K562 (cell line): Measurements from ENCODE around the gene UBE2L3. TPM values are rescaled to one million over a fixed set of nuclear protein-coding genes. Genes with fewer than 3 reads are reported as not detected.
A peak's percentile ranks its signal among the peaks of the same experiment; 100 is the strongest.

Experiments used
- ADNP ChIP-seq: fragments of 200-800 bp; sonication (Bioruptor generic); IDR thresholded peaks from 2 replicates; pipeline ENCODE4 v1.6.1; 2016; ENCODE audit warnings: missing genetic modification characterization, missing compliant biosample characterization
- CAMTA2 ChIP-seq: fragments of 250-450 bp; sonication (Bioruptor Pico); conservative IDR thresholded peaks from 2 replicates; pipeline ENCODE4 v1.5.1; 2022
- DDX20 ChIP-seq: fragments of 450-650 bp; IDR thresholded peaks from 2 replicates; pipeline ENCODE4 v1.6.1; 2016; ENCODE audit warnings: missing genetic modification characterization, low read depth, mild to moderate bottlenecking, missing compliant biosample characterization, moderate library complexity
- KLF13 ChIP-seq: fragments of 450-650 bp; IDR thresholded peaks from 2 replicates; pipeline ENCODE4 v1.6.1; 2016; ENCODE audit warnings: missing genetic modification characterization, low read depth, mild to moderate bottlenecking, missing compliant biosample characterization, moderate library complexity, borderline replicate concordance
- MYBL2 ChIP-seq, 2 experiments: fragments of 450-650 bp in 1 of 2; sonication (generic) in 1 of 2; formaldehyde crosslinking in 1 of 2; IDR thresholded peaks; 2 replicates each; pipeline versions ENCODE4 v1.6.1 to v1.8.1; 2017 to 2022; ENCODE audit warnings: borderline replicate concordance in 1 of 2, inconsistent platforms in 1 of 2, low read depth in 1 of 2, mild to moderate bottlenecking in 1 of 2, missing genetic modification reagents in 1 of 2, moderate library complexity in 1 of 2
- NELFE ChIP-seq: IDR thresholded peaks from 2 replicates; pipeline ENCODE4 v1.6.1; 2011; ENCODE audit warnings: mild to moderate bottlenecking; ENCODE audit not compliant: insufficient read depth, insufficient read length
- PPARD ChIP-seq: fragments of 250-450 bp; sonication (Bioruptor Pico); IDR thresholded peaks from 2 replicates; pipeline ENCODE4 v1.8.0; 2022; ENCODE audit warnings: inconsistent platforms, mild to moderate bottlenecking, moderate library complexity
- RNF2 ChIP-seq: sonication (generic); IDR thresholded peaks from 2 replicates; pipeline ENCODE4 v1.6.1; 2016
- SRF ChIP-seq, 2 experiments: fragments of 250-450, 450-650 bp in 1 of 2; sonication (Bioruptor Pico) in 1 of 2; sonication (generic) in 1 of 2; formaldehyde crosslinking; IDR thresholded peaks; 2 replicates each; pipeline versions ENCODE4 v1.5.0 to v1.5.1; 2020 to 2022; ENCODE audit warnings: mild to moderate bottlenecking in 1 of 2, missing genetic modification reagents in 1 of 2
- ZC3H11A ChIP-seq: IDR thresholded peaks from 2 replicates; pipeline ENCODE4 v1.6.1; 2012; ENCODE audit warnings: low read depth, low read length, improper control_type of control experiment
- ZFP30 ChIP-seq: fragments of 250-450 bp; sonication (Bioruptor Pico); IDR thresholded peaks from 2 replicates; pipeline ENCODE4 v1.8.0; 2022; ENCODE audit warnings: moderate library complexity, mild to moderate bottlenecking, inconsistent platforms, borderline replicate concordance
- ZNF830 ChIP-seq: fragments of 250-450 bp; sonication (Bioruptor Pico); IDR thresholded peaks from 2 replicates; pipeline ENCODE4 v1.5.0; 2021; ENCODE audit warnings: mild to moderate bottlenecking
- polyA plus RNA-seq, 8 experiments: library from polyadenylated mRNA; depleted of rRNA in 4 of 8; stranded (reverse) in 5 of 8; unstranded in 3 of 8; fragments of >200 nt; fragmentation: Nextera tagmentation in 2 of 8; fragmentation: Illumina TruSeq in 1 of 8; extraction: Ambion mirVana in 2 of 8; extraction: Trizol in 1 of 8; gene quantifications; 2 replicates each; pipeline versions ENCODE4 v1.2.1 to v1.2.3, GENCODE V29; 2011 to 2014; ENCODE audit warnings: inconsistent platforms in 1 of 8, missing spikeins in 1 of 8
- total RNA-seq, 7 experiments: library from RNA; depleted of rRNA in 6 of 7; stranded (reverse); fragments of >200 nt in 6 of 7; fragmentation: Illumina TruSeq in 2 of 7; extraction: Trizol in 2 of 7; gene quantifications; 2 replicates each; pipeline versions ENCODE4 v1.2.1 to v1.2.3, GENCODE V29; 2011 to 2021; ENCODE audit warnings: low replicate concordance in 1 of 7
- TF ChIP-seq, protein P1 (sequence below), 2 experiments: fragments of 450-650 bp; formaldehyde crosslinking in 1 of 2; IDR thresholded peaks; 2 replicates each; pipeline versions ENCODE4 v1.4.0 to v1.6.1; 2014 to 2020; ENCODE audit warnings: mild to moderate bottlenecking in 2 of 2, borderline replicate concordance in 1 of 2, low read depth in 1 of 2
- TF ChIP-seq, protein P2 (sequence below): sonication (generic); formaldehyde crosslinking; IDR thresholded peaks from 2 replicates; pipeline ENCODE4 v1.8.0; 2022; ENCODE audit warnings: mild to moderate bottlenecking, missing genetic modification reagents

The UBE2L3 gene
- total and polyA plus RNA-seq, 9 of the 15 experiments (the other 6 are each of a cell fraction or from before 2014, with no cell fraction given): 215 to 625 (median 285) TPM

DNA sequence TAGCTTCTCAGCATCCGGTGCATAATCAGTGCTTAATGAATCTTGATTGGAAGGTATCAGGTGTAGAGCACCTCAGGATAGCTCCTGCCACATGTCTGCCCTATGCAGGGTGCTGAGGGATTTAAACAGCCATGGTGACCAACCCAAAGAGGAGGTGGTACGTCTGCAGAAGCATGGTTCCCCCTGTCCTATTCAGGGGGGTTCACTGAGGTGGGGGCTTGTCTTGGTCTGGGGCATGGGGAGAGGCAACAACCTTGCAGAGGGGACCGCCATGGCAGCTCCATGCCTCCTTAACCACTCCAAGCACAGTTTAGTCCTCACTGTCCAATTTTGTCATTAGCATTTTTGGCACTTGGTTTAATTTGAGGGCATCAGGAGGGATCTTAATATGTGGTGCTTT, 24.9 kb downstream of the UBE2L3 start (continued):
- no peak for TF ChIP-seq SRF (CRISPR knock-in tag; IDR thresholded peaks at IDR 0.05)
- TF ChIP-seq ZNF830: 0 out of 2 replicates have a peak, but pooled peaks have one; percentile 66
- TF ChIP-seq CAMTA2: no peak
- TF ChIP-seq PPARD: 0 out of 2 replicates have a peak, but pooled peaks have one; percentile 24
- TF ChIP-seq ZC3H11A: no peak
- TF ChIP-seq KLF13 (tag): 0 out of 2 replicates have a peak, but pooled peaks have one; percentile 44
- TF ChIP-seq, protein P1, sequence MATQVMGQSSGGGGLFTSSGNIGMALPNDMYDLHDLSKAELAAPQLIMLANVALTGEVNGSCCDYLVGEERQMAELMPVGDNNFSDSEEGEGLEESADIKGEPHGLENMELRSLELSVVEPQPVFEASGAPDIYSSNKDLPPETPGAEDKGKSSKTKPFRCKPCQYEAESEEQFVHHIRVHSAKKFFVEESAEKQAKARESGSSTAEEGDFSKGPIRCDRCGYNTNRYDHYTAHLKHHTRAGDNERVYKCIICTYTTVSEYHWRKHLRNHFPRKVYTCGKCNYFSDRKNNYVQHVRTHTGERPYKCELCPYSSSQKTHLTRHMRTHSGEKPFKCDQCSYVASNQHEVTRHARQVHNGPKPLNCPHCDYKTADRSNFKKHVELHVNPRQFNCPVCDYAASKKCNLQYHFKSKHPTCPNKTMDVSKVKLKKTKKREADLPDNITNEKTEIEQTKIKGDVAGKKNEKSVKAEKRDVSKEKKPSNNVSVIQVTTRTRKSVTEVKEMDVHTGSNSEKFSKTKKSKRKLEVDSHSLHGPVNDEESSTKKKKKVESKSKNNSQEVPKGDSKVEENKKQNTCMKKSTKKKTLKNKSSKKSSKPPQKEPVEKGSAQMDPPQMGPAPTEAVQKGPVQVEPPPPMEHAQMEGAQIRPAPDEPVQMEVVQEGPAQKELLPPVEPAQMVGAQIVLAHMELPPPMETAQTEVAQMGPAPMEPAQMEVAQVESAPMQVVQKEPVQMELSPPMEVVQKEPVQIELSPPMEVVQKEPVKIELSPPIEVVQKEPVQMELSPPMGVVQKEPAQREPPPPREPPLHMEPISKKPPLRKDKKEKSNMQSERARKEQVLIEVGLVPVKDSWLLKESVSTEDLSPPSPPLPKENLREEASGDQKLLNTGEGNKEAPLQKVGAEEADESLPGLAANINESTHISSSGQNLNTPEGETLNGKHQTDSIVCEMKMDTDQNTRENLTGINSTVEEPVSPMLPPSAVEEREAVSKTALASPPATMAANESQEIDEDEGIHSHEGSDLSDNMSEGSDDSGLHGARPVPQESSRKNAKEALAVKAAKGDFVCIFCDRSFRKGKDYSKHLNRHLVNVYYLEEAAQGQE (IDR thresholded peaks at IDR 0.05; ENCODE audit: borderline replicate concordance): no peak
- TF ChIP-seq, protein P1 (CRISPR knock-in tag; IDR thresholded peaks at IDR 0.05; ENCODE audit: low read depth): no peak
- TF ChIP-seq, protein P2, sequence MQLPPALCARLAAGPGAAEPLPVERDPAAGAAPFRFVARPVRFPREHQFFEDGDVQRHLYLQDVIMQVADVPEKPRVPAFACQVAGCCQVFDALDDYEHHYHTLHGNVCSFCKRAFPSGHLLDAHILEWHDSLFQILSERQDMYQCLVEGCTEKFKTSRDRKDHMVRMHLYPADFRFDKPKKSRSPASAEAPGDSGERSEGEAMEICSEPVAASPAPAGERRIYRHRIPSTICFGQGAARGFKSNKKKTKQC (CRISPR knock-in tag): no peak
- no peak for TF ChIP-seq RNF2
- no peak for TF ChIP-seq ZFP30
- TF ChIP-seq MYBL2 (IDR thresholded peaks at IDR 0.05; ENCODE audit: low read depth): no peak
- TF ChIP-seq MYBL2 (CRISPR knock-in tag; IDR thresholded peaks at IDR 0.05; ENCODE audit: borderline replicate concordance): no peak
- TF ChIP-seq DDX20 (tag): no peak
- TF ChIP-seq NELFE: no peak
- no peak for TF ChIP-seq ADNP (tag)
